H9 (cell line): ENCODE results near the gene ABHD8. TPM values are rescaled to one million over a fixed set of nuclear protein-coding genes. Genes with fewer than 3 reads are reported as not detected.

Source experiments
- DNase-seq: peaks from one replicate; pipeline ENCODE4 v3.0.0-alpha.2; 2017
- H2AFZ ChIP-seq: one replicate; pipeline ENCODE4 v1.6.1; 2013; ENCODE audit warnings: mild to moderate bottlenecking, low read length, control low read depth, moderate library complexity
- H2AK5ac ChIP-seq: 2 replicates; pipeline ENCODE4 v1.6.1; 2013; ENCODE audit warnings: low read length, control low read depth, mixed read lengths; ENCODE audit not compliant: insufficient read length
- H2BK120ac ChIP-seq: one replicate; pipeline ENCODE4 v1.6.1; 2013; ENCODE audit warnings: low read depth, mild to moderate bottlenecking, low read length, control low read depth, inconsistent platforms; ENCODE audit not compliant: poor library complexity, severe bottlenecking
- H2BK12ac ChIP-seq: 2 replicates; pipeline ENCODE4 v1.6.1; 2013; ENCODE audit warnings: low read length, control low read depth, mixed read lengths, low read depth; ENCODE audit not compliant: insufficient read length
- H2BK15ac ChIP-seq: 2 replicates; pipeline ENCODE4 v1.6.1; 2013; ENCODE audit warnings: low read depth, low read length, control low read depth
- H2BK20ac ChIP-seq: one replicate; pipeline ENCODE4 v1.6.1; 2013; ENCODE audit warnings: low read depth, mild to moderate bottlenecking, low read length, control low read depth, inconsistent platforms; ENCODE audit not compliant: poor library complexity, severe bottlenecking
- H2BK5ac ChIP-seq: 2 replicates; pipeline ENCODE4 v1.6.1; 2013; ENCODE audit warnings: low read length, control low read depth, mixed read lengths; ENCODE audit not compliant: insufficient read length
- H3K14ac ChIP-seq: 2 replicates; pipeline ENCODE4 v1.6.1; 2013; ENCODE audit warnings: low read length, control low read depth; ENCODE audit not compliant: insufficient read depth
- H3K18ac ChIP-seq: 2 replicates; pipeline ENCODE4 v1.6.1; 2013; ENCODE audit warnings: low read depth, mild to moderate bottlenecking, mixed read lengths, low read length, control low read depth; ENCODE audit not compliant: insufficient read length
- H3K23ac ChIP-seq: 2 replicates; pipeline ENCODE4 v1.6.1; 2013; ENCODE audit warnings: low read length, control low read depth, mixed read lengths, low read depth; ENCODE audit not compliant: insufficient read length
- H3K23me2 ChIP-seq: 2 replicates; pipeline ENCODE4 v1.6.1; 2013; ENCODE audit warnings: low read depth, mild to moderate bottlenecking, mixed read lengths, low read length, control low read depth; ENCODE audit not compliant: insufficient read length, poor library complexity, severe bottlenecking
- H3K27ac ChIP-seq: 2 replicates; pipeline ENCODE4 v1.5.1; 2013; ENCODE audit warnings: low read length, control low read depth, mixed read lengths, low read depth; ENCODE audit not compliant: insufficient read length
- H3K27me3 ChIP-seq: 2 replicates; pipeline ENCODE4 v1.6.1; 2013; ENCODE audit warnings: low read length, control low read depth, inconsistent platforms; ENCODE audit not compliant: insufficient read depth
- H3K4ac ChIP-seq: 2 replicates; pipeline ENCODE4 v1.6.1; 2013; ENCODE audit warnings: low read depth, mild to moderate bottlenecking, control low read depth, inconsistent platforms, low read length, moderate library complexity
- H3K4me1 ChIP-seq: 2 replicates; pipeline ENCODE4 v1.6.1; 2013; ENCODE audit warnings: low read length, control low read depth, inconsistent platforms; ENCODE audit not compliant: insufficient read depth
- H3K4me2 ChIP-seq: 2 replicates; pipeline ENCODE4 v1.6.1; 2013; ENCODE audit warnings: low read length, control low read depth, mixed read lengths; ENCODE audit not compliant: insufficient read length, insufficient read depth
- H3K56ac ChIP-seq: 2 replicates; pipeline ENCODE4 v1.6.1; 2013; ENCODE audit warnings: low read depth, mild to moderate bottlenecking, mixed read lengths, low read length, control low read depth; ENCODE audit not compliant: insufficient read length
- H3K79me1 ChIP-seq: 2 replicates; pipeline ENCODE4 v1.6.1; 2013; ENCODE audit warnings: low read depth, mild to moderate bottlenecking, moderate library complexity, low read length, control low read depth, inconsistent platforms; ENCODE audit not compliant: insufficient read depth, poor library complexity, severe bottlenecking
- H3K79me2 ChIP-seq: 2 replicates; pipeline ENCODE4 v1.6.1; 2013; ENCODE audit warnings: low read length, control low read depth, inconsistent platforms; ENCODE audit not compliant: insufficient read depth
- H3K9ac ChIP-seq: 2 replicates; pipeline ENCODE4 v1.6.1; 2013; ENCODE audit warnings: low read length, control low read depth, mixed read lengths; ENCODE audit not compliant: insufficient read length; ENCODE audit errors: extremely low read depth
- H3K9me3 ChIP-seq: one replicate; pipeline ENCODE4 v1.6.1; 2013; ENCODE audit warnings: low read depth, low read length, inconsistent platforms; ENCODE audit not compliant: control insufficient read depth
- H3T11ph ChIP-seq: one replicate; pipeline ENCODE4 v1.6.1; 2013; ENCODE audit warnings: mild to moderate bottlenecking, low read length, control low read depth, inconsistent platforms
- H4K20me1 ChIP-seq: one replicate; pipeline ENCODE4 v1.6.1; 2013; ENCODE audit not compliant: control insufficient read depth, insufficient read length, insufficient read depth
- H4K5ac ChIP-seq: 2 replicates; pipeline ENCODE4 v1.6.1; 2013; ENCODE audit warnings: low read depth, mild to moderate bottlenecking, mixed read lengths, low read length, control low read depth; ENCODE audit not compliant: insufficient read length
- H4K8ac ChIP-seq: replicated peaks from 2 replicates; pipeline ENCODE4 v1.6.1; 2013; ENCODE audit warnings: low read length, control low read depth, mixed read lengths, low read depth; ENCODE audit not compliant: insufficient read length
- H4K91ac ChIP-seq: 2 replicates; pipeline ENCODE4 v1.6.1; 2013; ENCODE audit warnings: low read depth, mild to moderate bottlenecking, moderate library complexity, mixed read lengths, low read length, control low read depth; ENCODE audit not compliant: insufficient read length
- H3K27ac Mint-ChIP-seq, 3 experiments: 2 replicates in 2 of 3; 3 replicates in 1 of 3; pipeline ENCODE4 v1.8.0; 2020 to 2021; ENCODE audit warnings: mixed read lengths in 3 of 3, mild to moderate bottlenecking in 1 of 3, moderate library complexity in 1 of 3
- H3K27me3 Mint-ChIP-seq: 2 replicates; pipeline ENCODE4 v1.8.0; 2021; ENCODE audit warnings: low read depth, mild to moderate bottlenecking, moderate library complexity, mixed read lengths
- H3K36me3 Mint-ChIP-seq, 3 experiments: 2 replicates in 2 of 3; 3 replicates in 1 of 3; pipeline ENCODE4 v1.8.0; 2020 to 2021; ENCODE audit warnings: low read depth in 3 of 3, mixed read lengths in 3 of 3; ENCODE audit not compliant: insufficient read depth in 1 of 3
- H3K4me1 Mint-ChIP-seq, 2 experiments: 2 replicates each; pipeline ENCODE4 v1.8.0; 2020; ENCODE audit warnings: mixed read lengths in 2 of 2
- H3K4me3 Mint-ChIP-seq, 2 experiments: 2 replicates in 1 of 2; 3 replicates in 1 of 2; pipeline ENCODE4 v1.8.0; 2020 to 2021; ENCODE audit warnings: mild to moderate bottlenecking in 2 of 2, mixed read lengths in 2 of 2, moderate library complexity in 1 of 2
- H3K9me3 Mint-ChIP-seq, 2 experiments: 2 replicates in 1 of 2; 3 replicates in 1 of 2; pipeline ENCODE4 v1.8.0; 2020; ENCODE audit warnings: mild to moderate bottlenecking in 2 of 2, mixed read lengths in 2 of 2, moderate library complexity in 1 of 2
- CTCF ChIP-seq: fragments of 200-600 bp; sonication (generic); conservative IDR thresholded peaks from 3 replicates; pipeline ENCODE4 v1.8.0; 2021; ENCODE audit warnings: antibody characterized with exemption, mild to moderate bottlenecking
- WGBS: extraction: QIAGEN DNeasy Blood & Tissue Kit; methylation state at CpG from one replicate; pipeline ENCODE4 v1.1.7; 2013; ENCODE audit warnings: missing lambda C conversion rate, low lambda C conversion rate, mixed read lengths; ENCODE audit not compliant: insufficient read length; ENCODE audit errors: extremely low coverage; 5-methylcytosine and 5-hydroxymethylcytosine counted together
- total RNA-seq: library from RNA; stranded (reverse); gene quantifications from 2 replicates; pipeline ENCODE4 v1.2.1, GENCODE V29; 2021

The ABHD8 gene
- total RNA-seq, 1 experiment from 2014 or later = 11.7 TPM

GRCh38 chr19:17321655-17322489, 18.6 kb upstream of the ABHD8 start:
- no peak overlapping the region for H2BK120ac ChIP-seq
- TF ChIP-seq CTCF = no peak
- Mint-ChIP-seq H3K27me3 (peaks cover 2% of the 10 kb centered on the region; the same call in 1 of the 2 replicates), H3K36me3 (peaks cover 15 to 51% (median 28%) of the 10 kb centered on the region in 3 experiments), H3K4me1 (peaks cover 4 to 8% of the 10 kb centered on the region in 2 experiments), H3K9me3 (no peaks in the 10 kb centered on the region), H3K4me3 (no peak overlapping the region; a peak in 1 of 5 replicates), H3K27ac (peak overlapping the region; percentile 48 to 90 (median 87); a peak in 6 of 7 replicates)
- no peak for DNase-seq
- no peaks in the 10 kb centered on the region for H3K27me3 ChIP-seq
- no peak overlapping the region for H3K18ac ChIP-seq
- no peak overlapping the region for H3K23ac ChIP-seq
- H2BK12ac ChIP-seq = no peak overlapping the region
- no peak overlapping the region for H2BK5ac ChIP-seq
- H2AK5ac ChIP-seq = no peak overlapping the region
- no peak overlapping the region for H3K4ac ChIP-seq
- H4K5ac ChIP-seq = no peak overlapping the region
- H3K79me1 ChIP-seq = no peaks in the 10 kb centered on the region
- no peaks in the 10 kb centered on the region for H3K4me1 ChIP-seq
- H2BK15ac ChIP-seq = no peak overlapping the region
- H3K27ac ChIP-seq = no peak overlapping the region
- H3K9ac ChIP-seq = no peak overlapping the region
- H3K4me2 ChIP-seq = no peak overlapping the region
- H3K79me2 ChIP-seq = no peaks in the 10 kb centered on the region
- H3K14ac ChIP-seq = no peak overlapping the region
- H3K9me3 ChIP-seq = no peaks in the 10 kb centered on the region
- no peak overlapping the region for H4K8ac ChIP-seq
- H2AFZ ChIP-seq = no peak overlapping the region
- H4K91ac ChIP-seq = no peak overlapping the region
- H2BK20ac ChIP-seq = no peak overlapping the region
- no peaks in the 10 kb centered on the region for H3K23me2 ChIP-seq
- H4K20me1 ChIP-seq = no peaks in the 10 kb centered on the region
- H3K56ac ChIP-seq = no peak overlapping the region
- no CpG with 5 or more reads among the region's 19 CpGs for WGBS
- no peak overlapping the region for H3T11ph ChIP-seq
